GM18508 (cell line): ENCODE measurements around the gene SLC16A12.

Source experiments
- ATAC-seq: cut with Tn5 transposase; IDR thresholded peaks from one replicate; pipeline ENCODE4 v1.9.1; 2021; ENCODE audit warnings: moderate number of reproducible peaks; ENCODE audit not compliant: insufficient read depth, unreplicated experiment

SLC16A12 gene

GRCh38 chr10:89535171-89536012, at the start of gene SLC16A12:
TSS of gene SLC16A12 (minus strand) at chr10:89535594. CDS start at chr10:89462578, 73,016 bp downstream.
- no peak for ATAC-seq

GRCh38 chr10:89582022-89582421, 46.6 kb upstream of the SLC16A12 start:
- ATAC-seq = no peak

- no peak for ATAC-seq
Measured at GRCh38 chr10:89580243-89580642, 44.8 kb upstream of the SLC16A12 start.

GRCh38 chr10:89576696-89577095, 41.3 kb upstream of the SLC16A12 start:
- ATAC-seq = no peak

GRCh38 chr10:89576022-89576421, 40.6 kb upstream of the SLC16A12 start:
- ATAC-seq = no peak

- no peak for ATAC-seq
Measured at GRCh38 chr10:89575031-89575430, 39.6 kb upstream of the SLC16A12 start.

GRCh38 chr10:89574368-89574767, 39.0 kb upstream of the SLC16A12 start:
- no peak for ATAC-seq

- ATAC-seq = no peak
Measured at GRCh38 chr10:89567576-89568245, 32.3 kb upstream of the SLC16A12 start.

GRCh38 chr10:89566992-89567391, 31.6 kb upstream of the SLC16A12 start:
- ATAC-seq = no peak

GRCh38 chr10:89566095-89566950, 30.9 kb upstream of the SLC16A12 start:
- no peak for ATAC-seq

GRCh38 chr10:89565180-89565579, 29.8 kb upstream of the SLC16A12 start:
- no peak for ATAC-seq

GRCh38 chr10:89563861-89564478, 28.6 kb upstream of the SLC16A12 start:
- no peak for ATAC-seq

- ATAC-seq = no peak
Measured at GRCh38 chr10:89563311-89563710, 27.9 kb upstream of the SLC16A12 start.

- no peak for ATAC-seq
Measured at GRCh38 chr10:89556600-89556999, 21.2 kb upstream of the SLC16A12 start.

- no peak for ATAC-seq
Measured at GRCh38 chr10:89555688-89556445, 20.5 kb upstream of the SLC16A12 start.

- ATAC-seq = no peak
Measured at GRCh38 chr10:89554433-89554832, 19.0 kb upstream of the SLC16A12 start.

- no peak for ATAC-seq
Measured at GRCh38 chr10:89553064-89553734, 17.8 kb upstream of the SLC16A12 start.

- ATAC-seq = no peak
Measured at GRCh38 chr10:89552213-89552612, 16.8 kb upstream of the SLC16A12 start.

GRCh38 chr10:89550509-89550908, 15.1 kb upstream of the SLC16A12 start:
- no peak for ATAC-seq
